ENCODE measurements around the gene COX14. TPM values are rescaled to one million over a fixed set of nuclear protein-coding genes. Genes with fewer than 3 reads are reported as not detected.

Gene COX14
- total RNA-seq, 2 donors from 2014 or later = 139 to 181 TPM

- no peak overlapping the region for H3K4me3 ChIP-seq
- H3K27me3 ChIP-seq = no peaks in the 10 kb centered on the region
- no peaks in the 10 kb centered on the region for H3K9me3 ChIP-seq
- DNase-seq (ENCODE audit: low spot score) = no peak
- TF ChIP-seq CTCF (IDR thresholded peaks at IDR 0.05) = no peak
- no peaks in the 10 kb centered on the region for H3K36me3 ChIP-seq
- peaks cover 0 to 20% of the 10 kb centered on the region in 2 donors for H3K4me1 ChIP-seq
- no peak overlapping the region for H3K27ac ChIP-seq
Measured at GRCh38 chr12:50069539-50069938, 42.5 kb upstream of the COX14 start.

DNA sequence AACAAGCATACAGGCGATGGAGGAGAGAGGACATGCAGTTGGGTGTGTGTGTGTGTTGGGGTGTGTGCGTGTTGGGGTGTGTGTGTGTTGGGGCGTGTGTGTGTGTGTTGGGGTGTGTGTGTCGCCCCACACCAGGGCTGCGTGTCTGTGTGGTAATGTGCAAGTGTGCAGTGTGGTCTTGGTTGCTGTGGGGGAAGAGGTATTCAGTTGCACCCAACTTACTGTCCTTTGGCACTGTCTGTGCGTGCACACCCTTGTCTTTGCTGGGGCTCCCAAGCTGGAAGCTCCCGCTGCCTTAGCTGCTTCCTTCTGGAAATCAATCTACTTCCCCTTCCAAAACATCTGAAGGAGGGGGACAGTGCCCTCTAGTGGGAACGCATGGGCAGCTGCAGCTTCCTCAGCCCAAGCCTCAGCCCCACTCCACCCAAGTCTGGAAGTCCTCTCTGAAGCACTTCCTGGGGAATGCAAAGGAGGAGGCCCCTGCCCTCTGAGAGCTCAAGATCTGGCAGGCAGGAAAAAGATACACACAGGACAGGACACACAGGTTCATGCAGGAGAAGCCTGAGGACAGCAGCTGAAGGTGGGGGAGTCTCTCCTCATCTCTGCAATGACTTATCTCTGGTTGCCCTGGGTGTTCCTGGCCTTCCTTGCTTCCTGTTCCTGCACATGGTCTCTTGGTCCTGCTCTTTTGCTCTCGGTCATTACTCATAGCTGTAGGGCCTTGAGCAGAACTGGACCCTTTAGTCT lies 41.5 kb upstream of the COX14 start:
- DNase-seq (ENCODE audit: low spot score) = peak; percentile 88
- H3K9me3 ChIP-seq = no peaks in the 10 kb centered on the region
- H3K36me3 ChIP-seq = no peaks in the 10 kb centered on the region
- H3K27me3 ChIP-seq = no peaks in the 10 kb centered on the region
- H3K27ac ChIP-seq = no peak overlapping the region
- no peak overlapping the region for H3K4me3 ChIP-seq
- TF ChIP-seq CTCF (IDR thresholded peaks at IDR 0.05) = peak; percentile 83 to 95
- H3K4me1 ChIP-seq = peaks cover 0 to 24% of the 10 kb centered on the region in 2 donors

GRCh38 chr12:50072198-50072907 lies 39.7 kb upstream of the COX14 start:
- Histone ChIP-seq H3K27me3 (no peaks in the 10 kb centered on the region), H3K4me1 (peaks cover 0 to 15% of the 10 kb centered on the region in 2 donors), H3K4me3 (no peak overlapping the region), H3K36me3 (no peaks in the 10 kb centered on the region), H3K9me3 (no peaks in the 10 kb centered on the region), H3K27ac (no peak overlapping the region)
- DNase-seq (ENCODE audit: low spot score) = no peak
- no peak for TF ChIP-seq CTCF (IDR thresholded peaks at IDR 0.05)

- H3K27me3 ChIP-seq = no peaks in the 10 kb centered on the region
- H3K9me3 ChIP-seq = no peaks in the 10 kb centered on the region
Measured at GRCh38 chr12:50073206-50073605, 38.8 kb upstream of the COX14 start.

GRCh38 chr12:50073712-50074111 lies 38.3 kb upstream of the COX14 start:
- Histone ChIP-seq H3K9me3 (no peaks in the 10 kb centered on the region), H3K4me1 (peaks cover 0 to 15% of the 10 kb centered on the region in 2 donors), H3K27ac (no peak overlapping the region), H3K36me3 (no peaks in the 10 kb centered on the region), H3K27me3 (no peaks in the 10 kb centered on the region), H3K4me3 (no peak overlapping the region)
- no peak for TF ChIP-seq CTCF (IDR thresholded peaks at IDR 0.05)
- no peak for DNase-seq (ENCODE audit: low spot score)

More at GRCh38 chr12:50073206-50073605, 38.8 kb upstream of the COX14 start:
- no peak overlapping the region for H3K27ac ChIP-seq
- no peak for DNase-seq (ENCODE audit: low spot score)
- no peaks in the 10 kb centered on the region for H3K36me3 ChIP-seq
- H3K4me1 ChIP-seq = peaks cover 0 to 15% of the 10 kb centered on the region in 2 donors
- no peak for TF ChIP-seq CTCF (IDR thresholded peaks at IDR 0.05)
- no peak overlapping the region for H3K4me3 ChIP-seq
